Hepatic stellate cell (primary cell): ENCODE data around the gene ADCY9.
"Not testable (repeated sequence)": the region's sequence is repeated elsewhere in the genome, so short reads cannot be mapped to it uniquely, and the experiment has no call there.

Experiments
- DNase-seq: peaks from one replicate; pipeline ENCODE4 v3.0.0; 2011; ENCODE audit warnings: low spot score

Gene ADCY9

GRCh38 chr16:3971706-3972105, 144.5 kb downstream of the ADCY9 start:
- no peak for DNase-seq

- DNase-seq: peak; percentile 89
Measured at GRCh38 chr16:3971261-3971660, 145.0 kb downstream of the ADCY9 start.

GRCh38 chr16:3968551-3968950, 147.7 kb downstream of the ADCY9 start:
- no peak for DNase-seq

- DNase-seq: no peak
Measured at GRCh38 chr16:3966681-3967080, 149.6 kb downstream of the ADCY9 start.

GRCh38 chr16:3965781-3966582, 150.3 kb downstream of the ADCY9 start:
- no peak for DNase-seq

GRCh38 chr16:3965306-3965705, 150.9 kb downstream of the ADCY9 start:
- DNase-seq: no peak

- no peak for DNase-seq
Measured at GRCh38 chr16:3964686-3965290, 151.5 kb downstream of the ADCY9 start.

GRCh38 chr16:3963886-3964685, 152.2 kb downstream of the ADCY9 start:
- no peak for DNase-seq

GRCh38 chr16:3963203-3963602, 153.0 kb downstream of the ADCY9 start:
- DNase-seq: no peak

- DNase-seq: peak; percentile 64
Measured at GRCh38 chr16:3961449-3961849, 154.8 kb downstream of the ADCY9 start.

GRCh38 chr16:3959926-3960590, 156.2 kb downstream of the ADCY9 start:
- not testable (repeated sequence) for DNase-seq

- DNase-seq: peak; percentile 39
Measured at GRCh38 chr16:3959148-3959547, 157.1 kb downstream of the ADCY9 start.

GRCh38 chr16:3957344-3957980, 158.8 kb downstream of the ADCY9 start:
- DNase-seq: no peak

GRCh38 chr16:3954411-3954921, 161.8 kb downstream of the ADCY9 start:
- peak; percentile 70 for DNase-seq

GRCh38 chr16:3953728-3954410, 162.4 kb downstream of the ADCY9 start:
- no peak for DNase-seq

- peak; percentile 92 for DNase-seq
Measured at GRCh38 chr16:3952737-3953131, 163.5 kb downstream of the ADCY9 start.

- DNase-seq: peak; percentile 32
Measured at GRCh38 chr16:3951861-3952736, 164.1 kb downstream of the ADCY9 start.

GRCh38 chr16:3951380-3951779, 164.9 kb downstream of the ADCY9 start:
- not testable (repeated sequence) for DNase-seq

- DNase-seq: peak; percentile 93
Measured at GRCh38 chr16:3950343-3951193, 165.7 kb downstream of the ADCY9 start.
